NCI-H2196 treated with DMSO at 0.1 percent for 48 hours (cell line): ENCODE results near the gene CHRNE.
"Not testable (repeated sequence)": the region's sequence is repeated elsewhere in the genome, so short reads cannot be mapped to it uniquely, and the experiment has no call there.

Source experiments
- DNase-seq: peaks from one replicate; lab custom pipeline; 2025; ENCODE audit not compliant: unreplicated experiment; lab: John Stamatoyannopoulos, UW

The CHRNE gene

DNA sequence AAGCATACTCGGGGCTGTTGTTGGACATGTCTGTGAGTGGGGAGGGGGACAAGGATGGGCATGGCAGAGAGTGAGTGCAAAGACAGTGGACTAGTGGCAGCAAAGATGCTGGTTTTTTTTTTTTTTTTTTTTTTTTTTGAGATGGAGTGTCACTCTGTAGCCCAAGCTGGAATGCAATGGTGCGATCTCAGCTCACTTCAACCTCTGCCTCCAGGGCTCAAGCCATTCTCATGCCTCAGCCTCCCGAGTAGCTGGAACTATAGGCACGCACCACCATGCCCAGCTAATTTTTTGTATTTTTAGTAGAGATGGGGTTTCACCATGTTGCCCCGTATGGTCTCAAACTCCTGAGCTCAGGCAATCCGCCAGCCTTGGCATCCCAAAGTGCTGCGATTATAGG lies 45.6 kb downstream of the CHRNE start:
- not testable (repeated sequence) for DNase-seq

DNA sequence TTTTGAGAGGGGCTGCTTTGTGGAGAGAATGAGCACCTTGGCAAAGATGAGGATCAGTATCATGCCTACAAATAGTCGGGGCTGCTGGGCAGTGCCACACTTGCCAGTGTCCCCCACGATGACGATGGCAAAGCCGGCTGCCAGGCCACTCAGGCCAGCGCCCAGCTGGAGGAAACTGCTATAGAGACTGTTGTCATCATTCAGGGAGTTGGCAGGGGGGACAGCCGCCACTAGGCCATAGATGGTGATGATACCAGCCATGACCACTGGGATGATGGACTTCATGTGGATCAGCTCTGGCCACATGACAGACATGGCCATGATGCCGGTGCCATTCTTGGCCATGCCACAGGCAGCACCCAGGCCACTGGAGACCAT lies 46.0 kb downstream of the CHRNE start:
- DNase-seq = no peak

DNA sequence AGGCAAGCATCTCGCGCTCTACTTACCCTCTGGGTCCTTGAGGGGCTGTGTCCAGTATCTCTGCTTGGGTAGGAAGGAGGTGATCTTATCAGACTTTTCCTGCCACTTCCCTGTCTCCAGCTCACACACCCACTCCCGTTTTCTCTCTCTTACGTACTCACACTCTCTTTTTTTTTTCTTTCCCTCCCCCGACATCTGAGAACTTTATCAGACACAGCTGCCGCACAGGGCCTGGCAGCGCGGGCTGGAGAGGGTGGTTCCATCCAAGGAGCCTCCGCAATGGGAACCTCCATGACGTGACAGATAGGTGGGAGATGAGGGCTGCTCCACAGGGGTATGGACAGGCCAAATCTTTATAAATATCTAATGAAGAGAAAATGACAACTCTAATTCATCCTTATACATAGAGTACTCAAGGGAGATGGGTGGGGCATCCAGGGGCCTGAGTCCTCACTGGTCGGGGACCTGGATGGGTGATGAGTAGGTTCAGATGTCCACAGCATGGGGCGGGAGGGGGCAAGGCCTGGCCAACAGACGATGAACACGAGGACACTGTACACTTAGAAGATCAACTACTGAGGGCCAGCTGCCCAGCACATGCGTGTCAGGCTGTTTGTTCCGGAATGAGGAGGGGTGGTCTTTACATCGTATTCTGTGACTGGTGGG lies 46.5 kb downstream of the CHRNE start:
- no peak for DNase-seq

GRCh38 chr17:4854111-4854681 lies 48.7 kb downstream of the CHRNE start:
- DNase-seq = no peak

- no peak for DNase-seq
Observed at GRCh38 chr17:4853208-4853671, 49.7 kb downstream of the CHRNE start.

GRCh38 chr17:4852567-4853207 lies 50.2 kb downstream of the CHRNE start:
- no peak for DNase-seq

GRCh38 chr17:4851084-4851483 lies 51.8 kb downstream of the CHRNE start:
- no peak for DNase-seq

DNA sequence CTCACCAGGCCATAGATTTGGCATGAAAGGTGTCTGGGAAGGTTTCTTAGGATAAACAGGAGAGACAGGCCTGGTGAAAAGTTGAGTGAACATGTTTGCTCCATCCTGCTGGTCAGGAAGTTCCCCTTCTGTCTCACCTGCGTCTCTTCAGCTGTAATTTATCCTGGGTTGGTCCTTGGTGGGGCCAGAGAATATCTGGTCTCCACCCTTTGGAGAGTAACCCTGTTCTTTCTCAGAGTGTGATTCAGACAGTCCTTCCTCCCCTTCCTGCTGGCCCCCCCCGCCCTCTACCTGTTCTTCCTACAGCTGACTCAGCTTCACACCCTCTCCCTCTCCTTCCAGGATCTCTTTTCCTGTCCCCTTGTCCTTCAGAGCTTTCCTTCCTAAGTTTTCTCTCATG lies 52.7 kb downstream of the CHRNE start:
- no peak for DNase-seq

DNA sequence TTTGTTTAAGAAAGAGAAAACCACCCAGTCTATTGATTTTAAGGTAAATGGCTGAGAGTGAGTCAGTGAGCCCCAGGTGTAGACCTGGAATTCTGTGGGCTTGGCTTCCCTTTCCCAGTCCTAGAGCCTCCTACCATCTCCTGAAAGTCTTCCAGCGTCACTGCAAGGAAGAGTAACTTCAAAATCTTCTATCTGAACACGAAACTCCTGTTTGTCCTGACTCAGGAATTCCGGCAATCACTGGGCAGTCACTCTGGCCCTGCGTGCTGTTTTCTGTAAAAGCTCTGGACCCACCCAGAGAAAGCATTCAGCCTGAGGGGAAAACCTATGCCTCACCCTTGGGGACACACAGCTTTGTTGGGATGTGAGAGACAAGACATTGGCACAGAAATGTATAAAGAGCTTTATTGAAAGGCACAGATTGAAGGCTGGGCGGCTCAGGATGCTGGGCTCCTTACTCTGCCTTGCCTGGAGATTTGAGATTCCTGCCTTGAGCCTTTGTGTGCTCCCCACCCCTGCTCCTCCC lies 53.8 kb downstream of the CHRNE start:
- no peak for DNase-seq
